BJ (cell line): ENCODE data around the gene TFAP2A. TPM values are rescaled to one million over a fixed set of nuclear protein-coding genes. Genes with fewer than 3 reads are reported as not detected.
A peak's percentile ranks its signal among the peaks of the same experiment; 100 is the strongest.

Experiments used
- CTCF ChIA-PET: fragments of 350-600 bp; formaldehyde crosslinking; extraction: SDS; loops from one replicate; lab custom pipeline; 2021; ENCODE audit warnings: antibody characterized with exemption, inconsistent platforms; lab: Yijun Ruan, JAX
- POLR2A ChIA-PET: fragments of 300-600 bp; sonication (Branson Sonifier 250); formaldehyde crosslinking; extraction: SDS; loops from one replicate; lab custom pipeline; 2021; ENCODE audit warnings: antibody characterized with exemption; lab: Charles Lee
- DNase-seq: peaks from one replicate; pipeline ENCODE4 v3.0.0-alpha.2; 2011; ENCODE audit warnings: low read depth
- H3K27me3 ChIP-seq: 2 replicates; pipeline ENCODE4 v1.6.0; 2011; ENCODE audit warnings: low read length; ENCODE audit not compliant: control insufficient read depth, insufficient read depth
- H3K36me3 ChIP-seq: 2 replicates; pipeline ENCODE4 v1.5.1; 2011; ENCODE audit warnings: low read length; ENCODE audit not compliant: control insufficient read depth, insufficient read depth
- H3K4me3 ChIP-seq: 2 replicates; pipeline ENCODE4 v1.5.1; 2011; ENCODE audit warnings: low read depth, mild to moderate bottlenecking, control low read depth, low read length
- CTCF ChIP-seq: IDR thresholded peaks from 2 replicates; pipeline ENCODE4 v1.5.1; 2011; ENCODE audit warnings: low read depth, mild to moderate bottlenecking, control low read depth, inconsistent platforms, low read length, moderate library complexity; ENCODE audit not compliant: insufficient read depth
- polyA plus RNA-seq: library from polyadenylated mRNA; depleted of rRNA; stranded (reverse); fragments of >200 nt; gene quantifications from 2 replicates; pipeline ENCODE4 v1.2.3, GENCODE V29; 2011

Gene TFAP2A
- polyA plus RNA-seq, 1 experiment = 14.0 TPM

- ChIA-PET CTCF (interaction anchor here (0.6 to 5.2 kb wide), 17 partner anchors 11 to 1433 kb away, joined by 3 to 68 read pairs (median 4); no protein-coding TSS in a partner anchor), POLR2A (interaction anchor here (1.1 kb wide), 1 partner anchor 11 kb away, joined by 16 read pairs; no protein-coding TSS in a partner anchor)
- H3K36me3 ChIP-seq = no peaks in the 10 kb centered on the region
- no peaks in the 10 kb centered on the region for H3K27me3 ChIP-seq
- no peak for TF ChIP-seq CTCF
- no peak for DNase-seq
- H3K4me3 ChIP-seq = peak overlapping the region; percentile 91
Observed at GRCh38 chr6:10415617-10416480, 975 bp upstream of the TFAP2A start.

- peaks cover 5% of the 10 kb centered on the region for H3K36me3 ChIP-seq
- peak overlapping the region; percentile 91 for H3K4me3 ChIP-seq
- peak; percentile 66 for TF ChIP-seq CTCF
- POLR2A ChIA-PET = interaction anchor here (0.6 to 1.1 kb wide), 2 partner anchors 12 to 1763 kb away, joined by 10 to 16 read pairs; no protein-coding TSS in a partner anchor
- H3K27me3 ChIP-seq = no peaks in the 10 kb centered on the region
- CTCF ChIA-PET = interaction anchor here (0.6 to 5.2 kb wide), 22 partner anchors 8 to 1521 kb away, joined by 3 to 68 read pairs (median 4); no protein-coding TSS in a partner anchor
- no peak for DNase-seq
Observed at GRCh38 chr6:10413850-10414738, 780 bp downstream of the TFAP2A start.

- POLR2A ChIA-PET = interaction anchor here (1.6 kb wide), 1 partner anchor 9 kb away, joined by 5 read pairs; no protein-coding TSS in a partner anchor
- Histone ChIP-seq H3K36me3 (peaks cover 5% of the 10 kb centered on the region), H3K4me3 (peak overlapping the region; percentile 91), H3K27me3 (no peaks in the 10 kb centered on the region)
- CTCF ChIA-PET = interaction anchor here (0.7 to 5.2 kb wide), 11 partner anchors 8 to 1430 kb away, joined by 3 to 68 read pairs (median 6); no protein-coding TSS in a partner anchor
- TF ChIP-seq CTCF = no peak
- no peak for DNase-seq
Observed at GRCh38 chr6:10413262-10413849, 1.5 kb downstream of the TFAP2A start.

- TF ChIP-seq CTCF = no peak
- DNase-seq = no peak
- ChIA-PET POLR2A (interaction anchor here (1.6 kb wide), 1 partner anchor 8 kb away, joined by 5 read pairs; no protein-coding TSS in a partner anchor), CTCF (interaction anchor here (0.7 to 5.2 kb wide), 6 partner anchors 13 to 1162 kb away, joined by 3 to 68 read pairs (median 4); no protein-coding TSS in a partner anchor)
- H3K27me3 ChIP-seq = no peaks in the 10 kb centered on the region
- peak overlapping the region; percentile 91 for H3K4me3 ChIP-seq
- peaks cover 5% of the 10 kb centered on the region for H3K36me3 ChIP-seq
Observed at GRCh38 chr6:10412461-10413261, 2.2 kb downstream of the TFAP2A start.
